MG63 (cell line): ENCODE data around the gene UBAC2. TPM values are rescaled to one million over a fixed set of nuclear protein-coding genes. Genes with fewer than 3 reads are reported as not detected.

ENCODE experiments used
- DNase-seq: peaks from one replicate; pipeline ENCODE4 v3.0.0-alpha.2; 2020
- H3K27me3 ChIP-seq: fragments of 250-450 bp; sonication (Bioruptor Pico); 2 replicates; pipeline ENCODE4 v1.5.1; 2020; ENCODE audit warnings: mild to moderate bottlenecking, moderate library complexity
- H3K36me3 ChIP-seq: fragments of 250-450 bp; sonication (Bioruptor Pico); 2 replicates; pipeline ENCODE4 v1.5.1; 2020; ENCODE audit warnings: mild to moderate bottlenecking, moderate library complexity
- H3K4me3 ChIP-seq: fragments of 250-450 bp; sonication (Bioruptor Pico); 2 replicates; pipeline ENCODE4 v1.5.1; 2020; ENCODE audit warnings: mild to moderate bottlenecking, moderate library complexity
- H3K9me3 ChIP-seq: fragments of 250-450 bp; sonication (Bioruptor Pico); 2 replicates; pipeline ENCODE4 v1.5.1; 2020; ENCODE audit warnings: mild to moderate bottlenecking, moderate library complexity
- total RNA-seq: library from RNA; depleted of rRNA; stranded (reverse); fragments of >200 nt; shearing (Covaris generic); gene quantifications from 2 replicates; pipeline ENCODE4 v1.2.3, GENCODE V29; 2014; ENCODE audit warnings: low replicate concordance

The UBAC2 gene
- total RNA-seq, 1 experiment from 2014 or later, result 80.9 TPM

DNA sequence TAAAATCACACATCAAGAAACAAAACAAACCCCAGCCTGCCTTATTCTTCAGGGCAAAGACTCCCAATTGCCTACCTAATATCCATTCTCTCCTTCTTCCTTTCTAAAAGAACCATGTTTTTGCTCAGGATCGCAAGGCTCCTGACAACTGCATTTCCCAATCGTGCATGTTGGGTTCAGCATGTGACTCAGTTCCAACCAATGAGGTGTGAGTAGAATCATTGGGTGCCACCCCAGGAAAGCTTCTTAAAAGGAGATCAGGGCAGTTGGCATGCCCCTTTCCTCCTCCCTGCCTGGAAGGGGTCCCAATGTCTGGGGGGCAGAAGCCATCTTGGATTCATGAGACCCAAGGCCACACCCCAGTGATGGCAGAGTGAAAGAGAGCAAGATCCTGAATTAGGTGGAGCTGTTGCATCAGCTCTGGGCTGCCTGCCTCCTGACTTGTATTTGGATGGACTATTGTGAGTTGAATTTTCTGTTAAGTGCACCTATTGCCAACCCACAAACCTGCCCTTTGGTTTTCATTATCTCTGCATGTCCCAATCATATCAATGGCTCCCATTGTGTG is 26.0 kb upstream of the UBAC2 start:
- Histone ChIP-seq H3K36me3 (no peaks in the 10 kb centered on the region), H3K27me3 (no peaks in the 10 kb centered on the region), H3K9me3 (0 out of 2 replicates have a peak, but pooled peaks cover 1% of the 10 kb centered on the region), H3K4me3 (no peak overlapping the region)
- no peak for DNase-seq

DNA sequence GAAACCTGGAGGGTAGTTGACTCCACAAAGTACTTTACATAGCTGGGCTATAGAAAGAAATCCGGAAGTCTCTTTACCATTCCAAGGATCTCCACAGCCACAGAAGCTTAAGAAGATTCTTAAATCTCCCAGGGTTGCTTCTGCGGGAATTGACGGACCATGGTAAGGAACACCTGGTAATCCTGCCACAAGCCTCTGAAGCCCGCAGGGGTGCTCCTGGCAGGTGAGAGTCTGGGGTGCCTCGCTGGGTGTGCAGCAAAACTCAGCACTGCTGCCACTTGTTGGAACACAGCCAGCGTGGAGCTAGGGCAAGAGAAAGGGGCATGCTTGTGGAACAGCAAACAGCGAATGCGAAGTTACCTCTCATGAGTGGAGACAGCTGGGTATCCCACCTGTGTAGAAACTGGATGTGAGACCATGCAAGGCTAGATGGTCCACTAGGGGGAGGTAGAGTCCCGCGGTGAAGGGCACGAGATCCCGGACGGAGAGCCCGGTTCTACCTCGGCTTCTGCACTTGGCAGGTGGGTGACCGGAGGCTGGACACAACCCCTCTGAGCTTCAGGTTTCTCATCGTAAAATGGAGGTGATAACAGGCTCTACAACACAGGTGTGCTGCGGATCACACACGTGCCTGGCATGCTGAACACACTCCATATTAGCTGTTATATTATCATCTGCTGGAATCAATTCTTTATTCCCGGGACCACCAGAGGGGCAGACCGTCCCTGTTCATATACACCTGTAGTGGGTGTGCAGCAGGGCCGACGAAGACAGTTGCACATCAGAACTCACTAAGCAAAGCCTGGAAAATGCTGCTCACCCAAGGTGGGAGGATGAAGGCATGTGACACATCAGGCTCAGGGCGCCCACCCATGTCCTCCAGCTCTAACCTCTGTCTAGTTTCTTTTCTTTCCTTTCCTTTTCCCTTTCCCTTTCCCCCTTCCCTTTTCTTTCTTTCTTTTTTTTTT is 24.1 kb upstream of the UBAC2 start:
- H3K4me3 ChIP-seq, result no peak overlapping the region
- peak; percentile 42 for DNase-seq
- no peaks in the 10 kb centered on the region for H3K9me3 ChIP-seq
- H3K36me3 ChIP-seq, result no peaks in the 10 kb centered on the region
- no peaks in the 10 kb centered on the region for H3K27me3 ChIP-seq

GRCh38 chr13:99178636-99179035 is 22.0 kb upstream of the UBAC2 start:
- no peak overlapping the region for H3K4me3 ChIP-seq

GRCh38 chr13:99179460-99179859 is 21.2 kb upstream of the UBAC2 start:
- Histone ChIP-seq H3K4me3 (no peak overlapping the region), H3K36me3 (no peaks in the 10 kb centered on the region), H3K9me3 (no peaks in the 10 kb centered on the region), H3K27me3 (no peaks in the 10 kb centered on the region)
- no peak for DNase-seq

More at GRCh38 chr13:99178636-99179035, 22.0 kb upstream of the UBAC2 start:
- no peak for DNase-seq
- Histone ChIP-seq H3K9me3 (no peaks in the 10 kb centered on the region), H3K27me3 (no peaks in the 10 kb centered on the region), H3K36me3 (no peaks in the 10 kb centered on the region)

DNA sequence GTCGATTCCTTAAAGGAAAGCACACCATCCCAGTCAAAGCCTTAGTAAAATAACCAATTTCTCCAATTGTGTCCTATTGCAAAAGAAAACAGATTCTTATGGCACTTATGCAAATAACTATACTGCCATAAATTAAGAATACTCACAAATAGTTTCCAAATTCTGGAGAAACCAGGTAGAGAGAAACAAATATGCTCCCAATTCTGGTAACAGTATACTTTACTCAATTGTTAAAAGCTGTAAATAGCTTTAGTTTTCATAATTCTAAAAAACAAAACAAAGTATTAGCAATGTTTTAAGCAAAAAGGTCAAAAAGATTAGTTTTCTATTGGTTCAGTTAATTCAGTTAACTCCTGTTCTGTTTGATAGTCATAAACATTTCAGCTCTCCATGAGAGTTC is 18.2 kb upstream of the UBAC2 start:
- Histone ChIP-seq H3K4me3 (no peak overlapping the region), H3K36me3 (no peaks in the 10 kb centered on the region), H3K27me3 (no peaks in the 10 kb centered on the region), H3K9me3 (no peaks in the 10 kb centered on the region)
- DNase-seq, result no peak

- no peaks in the 10 kb centered on the region for H3K9me3 ChIP-seq
- H3K4me3 ChIP-seq, result no peak overlapping the region
- H3K36me3 ChIP-seq, result no peaks in the 10 kb centered on the region
- no peaks in the 10 kb centered on the region for H3K27me3 ChIP-seq
- DNase-seq, result no peak
Measured at GRCh38 chr13:99185606-99186005, 15.0 kb upstream of the UBAC2 start.

- H3K36me3 ChIP-seq, result no peaks in the 10 kb centered on the region
- no peaks in the 10 kb centered on the region for H3K27me3 ChIP-seq
- DNase-seq, result no peak
- H3K9me3 ChIP-seq, result peaks cover 3% of the 10 kb centered on the region; the same call in 1 of the 2 replicates
- H3K4me3 ChIP-seq, result no peak overlapping the region
Measured at GRCh38 chr13:99190147-99190985, 10.3 kb upstream of the UBAC2 start.

DNA sequence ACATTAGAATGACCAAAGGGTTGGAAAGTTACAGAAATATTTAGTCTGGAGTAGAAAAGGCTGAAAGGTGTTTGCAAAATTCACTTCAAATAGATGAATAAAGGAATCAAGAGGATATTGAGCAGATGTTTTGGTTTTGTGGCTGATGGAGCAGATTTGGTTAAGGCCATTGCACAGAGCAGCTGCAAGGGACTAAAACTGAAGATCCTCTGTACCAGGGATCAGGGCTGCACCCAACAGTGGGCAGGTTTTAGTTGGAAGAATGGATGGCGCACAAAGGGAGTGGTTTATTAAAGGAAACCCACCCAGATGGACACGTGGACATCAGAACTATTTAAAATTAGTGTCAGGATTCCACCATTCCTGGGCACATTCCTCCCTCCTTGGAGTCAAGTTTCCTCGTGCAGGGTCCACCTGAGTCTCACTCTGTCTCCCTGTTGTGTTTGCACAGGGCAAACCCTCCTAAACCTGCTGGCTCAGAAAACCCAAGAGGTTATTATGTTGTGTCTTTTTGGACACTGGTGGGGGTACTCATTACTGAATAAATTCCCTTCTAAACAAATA is 9.2 kb upstream of the UBAC2 start:
- Histone ChIP-seq H3K9me3 (peaks cover 3% of the 10 kb centered on the region; the same call in 1 of the 2 replicates), H3K4me3 (no peak overlapping the region), H3K27me3 (no peaks in the 10 kb centered on the region), H3K36me3 (no peaks in the 10 kb centered on the region)
- DNase-seq, result no peak

DNA sequence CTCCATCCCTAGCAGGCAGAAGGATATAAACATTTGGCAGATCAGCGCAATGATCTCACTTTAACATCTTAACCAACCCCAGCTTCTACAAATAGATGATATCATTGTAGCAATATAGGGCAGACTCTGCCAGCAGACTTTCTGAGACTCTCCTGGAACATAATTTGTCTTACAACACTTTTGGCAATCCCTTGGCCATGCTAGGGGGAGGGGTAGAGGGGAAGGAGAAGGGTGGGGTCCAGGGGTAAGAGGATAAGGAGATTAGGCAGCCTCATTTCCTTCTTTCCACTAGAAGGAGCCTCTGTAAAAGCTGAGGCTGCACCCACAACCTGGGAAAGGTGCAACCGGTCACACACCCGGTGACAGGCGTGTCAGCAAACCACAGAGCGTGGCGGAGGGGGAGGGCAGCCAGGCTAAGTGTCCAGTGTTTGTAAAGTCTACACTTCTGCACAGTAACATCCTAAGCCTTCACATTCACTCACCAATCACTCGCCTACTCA is 8.7 kb upstream of the UBAC2 start:
- DNase-seq, result peak; percentile 53

DNA sequence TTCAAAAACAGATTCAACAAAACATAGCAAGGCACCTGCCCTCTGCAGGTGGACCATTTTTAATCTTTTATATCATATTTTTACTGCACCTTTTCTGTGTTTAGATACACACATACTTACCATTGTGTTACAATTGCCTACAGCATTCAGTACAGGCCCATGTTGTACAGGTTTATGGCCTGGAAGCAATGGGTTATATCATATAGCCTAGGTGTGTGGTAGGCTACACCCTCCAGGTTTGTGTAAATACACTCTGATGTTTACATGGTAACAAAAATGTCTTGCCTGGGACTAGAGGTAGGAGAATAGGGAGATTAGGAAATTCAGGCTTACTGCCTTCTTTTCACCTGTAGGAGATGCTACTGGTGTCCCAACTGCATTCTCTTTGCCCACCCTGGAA is 8.2 kb upstream of the UBAC2 start:
- Histone ChIP-seq H3K27me3 (no peaks in the 10 kb centered on the region), H3K9me3 (peaks cover 3% of the 10 kb centered on the region; the same call in 1 of the 2 replicates), H3K4me3 (no peak overlapping the region), H3K36me3 (no peaks in the 10 kb centered on the region)
- no peak for DNase-seq

More for the DNA sequence above, 8.7 kb upstream of the UBAC2 start:
- Histone ChIP-seq H3K27me3 (no peaks in the 10 kb centered on the region), H3K9me3 (peaks cover 3% of the 10 kb centered on the region; the same call in 1 of the 2 replicates), H3K36me3 (no peaks in the 10 kb centered on the region), H3K4me3 (no peak overlapping the region)

DNA sequence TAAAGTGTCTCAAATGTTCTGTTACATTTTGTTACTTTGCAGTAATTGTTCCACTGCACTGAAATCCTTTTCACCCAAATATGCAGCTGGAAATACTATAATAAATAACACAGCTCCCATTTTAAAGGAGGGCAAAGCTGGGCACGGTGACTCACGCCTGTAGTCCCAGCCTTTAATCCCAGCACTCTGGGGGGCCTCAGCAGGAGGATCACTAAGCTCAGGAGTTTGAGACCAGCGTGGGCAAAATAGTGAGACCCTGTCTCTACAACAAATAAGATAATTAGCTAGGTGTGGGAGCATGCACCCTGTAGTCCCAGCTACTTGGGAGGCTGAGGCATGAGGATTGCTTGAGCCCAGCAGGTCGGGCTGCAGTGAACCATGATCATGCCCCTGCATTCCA is 7.5 kb upstream of the UBAC2 start:
- DNase-seq, result peak; percentile 50
- no peaks in the 10 kb centered on the region for H3K27me3 ChIP-seq
- H3K4me3 ChIP-seq, result no peak overlapping the region
- H3K9me3 ChIP-seq, result peaks cover 3% of the 10 kb centered on the region; the same call in 1 of the 2 replicates
- H3K36me3 ChIP-seq, result no peaks in the 10 kb centered on the region

DNA sequence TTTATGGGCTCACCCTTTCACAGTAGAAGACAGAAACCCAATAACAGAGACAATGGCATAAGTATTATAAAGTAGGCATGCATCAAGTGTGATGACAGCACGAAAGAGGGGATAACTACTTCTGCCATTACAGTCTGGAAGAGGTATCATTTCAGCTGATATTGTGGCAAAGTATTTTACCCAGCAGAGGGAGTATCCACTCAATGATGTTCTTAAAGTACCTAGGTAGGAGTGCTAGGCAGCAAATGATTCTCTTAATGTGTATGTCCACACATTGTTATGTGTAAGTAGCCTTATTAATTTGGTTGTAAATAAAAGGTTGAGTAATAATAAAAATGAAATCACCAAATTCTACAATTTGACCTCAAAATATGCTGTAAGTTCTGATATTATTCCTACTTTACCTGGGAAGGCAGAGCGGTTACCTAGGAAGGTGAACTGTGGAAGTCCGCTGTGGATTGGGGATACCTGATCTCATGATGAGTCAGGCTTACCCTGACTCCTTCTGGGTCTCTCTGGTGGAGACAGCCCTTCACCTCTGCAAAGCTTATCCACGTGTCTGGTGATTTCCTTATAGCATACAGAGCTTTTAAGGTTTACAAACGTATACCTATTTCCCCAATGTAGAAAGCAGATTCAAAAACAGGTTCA is 4.1 kb upstream of the UBAC2 start:
- Histone ChIP-seq H3K36me3 (no peaks in the 10 kb centered on the region), H3K27me3 (no peaks in the 10 kb centered on the region), H3K9me3 (peaks cover 3% of the 10 kb centered on the region; the same call in 1 of the 2 replicates), H3K4me3 (no peak overlapping the region)
- no peak for DNase-seq

DNA sequence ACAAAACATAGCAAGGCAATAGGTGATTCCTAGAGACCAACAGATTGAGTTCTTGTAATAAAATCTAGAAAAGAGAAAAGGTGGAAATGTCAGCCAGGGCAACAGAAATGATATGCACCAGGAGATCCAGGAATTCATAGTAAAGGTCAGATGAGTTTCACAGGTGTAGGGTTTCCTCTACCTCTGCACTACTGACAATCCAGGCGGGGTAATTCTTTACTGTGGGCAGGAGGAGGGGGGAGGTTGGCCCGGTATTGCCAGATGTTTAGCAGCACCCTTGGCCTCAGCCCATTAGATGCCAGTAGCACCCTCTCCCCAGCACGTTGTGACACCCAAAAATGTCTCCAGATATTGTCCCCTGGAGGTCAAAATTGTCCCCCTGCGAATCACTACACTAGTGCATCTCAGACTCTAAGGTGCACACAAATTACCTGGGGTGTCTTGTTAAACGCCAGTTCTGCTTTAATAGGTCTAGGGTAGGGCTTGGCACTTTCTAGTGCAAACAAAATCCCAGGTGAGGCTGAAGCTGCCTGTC is 3.5 kb upstream of the UBAC2 start:
- Histone ChIP-seq H3K36me3 (no peaks in the 10 kb centered on the region), H3K27me3 (no peaks in the 10 kb centered on the region), H3K9me3 (peaks cover 3% of the 10 kb centered on the region; the same call in 1 of the 2 replicates), H3K4me3 (no peak overlapping the region)
- no peak for DNase-seq

- H3K4me3 ChIP-seq, result peak overlapping the region; percentile 77
- H3K27me3 ChIP-seq, result no peaks in the 10 kb centered on the region
- no peak for DNase-seq
- H3K9me3 ChIP-seq, result no peaks in the 10 kb centered on the region
- H3K36me3 ChIP-seq, result no peaks in the 10 kb centered on the region
Measured at GRCh38 chr13:99199541-99200431, 868 bp upstream of the UBAC2 start.
